NCI-H526 treated with DMSO at 0.1 percent for 48 hours (cell line): ENCODE results near the gene TPPP3.
"Not testable (repeated sequence)": the region's sequence is repeated elsewhere in the genome, so short reads cannot be mapped to it uniquely, and the experiment has no call there.

Source experiments
- DNase-seq: peaks from one replicate; lab custom pipeline; 2025; lab: John Stamatoyannopoulos, UW

Gene TPPP3

GRCh38 chr16:67389911-67390815 lies 3.1 kb downstream of the TPPP3 start:
- DNase-seq, result no peak

- no peak for DNase-seq
Measured at GRCh38 chr16:67388591-67388990, 4.7 kb downstream of the TPPP3 start.

- no peak for DNase-seq
Measured at GRCh38 chr16:67388191-67388590, 5.1 kb downstream of the TPPP3 start.

GRCh38 chr16:67387479-67388079 lies 5.7 kb downstream of the TPPP3 start:
- no peak for DNase-seq

DNA sequence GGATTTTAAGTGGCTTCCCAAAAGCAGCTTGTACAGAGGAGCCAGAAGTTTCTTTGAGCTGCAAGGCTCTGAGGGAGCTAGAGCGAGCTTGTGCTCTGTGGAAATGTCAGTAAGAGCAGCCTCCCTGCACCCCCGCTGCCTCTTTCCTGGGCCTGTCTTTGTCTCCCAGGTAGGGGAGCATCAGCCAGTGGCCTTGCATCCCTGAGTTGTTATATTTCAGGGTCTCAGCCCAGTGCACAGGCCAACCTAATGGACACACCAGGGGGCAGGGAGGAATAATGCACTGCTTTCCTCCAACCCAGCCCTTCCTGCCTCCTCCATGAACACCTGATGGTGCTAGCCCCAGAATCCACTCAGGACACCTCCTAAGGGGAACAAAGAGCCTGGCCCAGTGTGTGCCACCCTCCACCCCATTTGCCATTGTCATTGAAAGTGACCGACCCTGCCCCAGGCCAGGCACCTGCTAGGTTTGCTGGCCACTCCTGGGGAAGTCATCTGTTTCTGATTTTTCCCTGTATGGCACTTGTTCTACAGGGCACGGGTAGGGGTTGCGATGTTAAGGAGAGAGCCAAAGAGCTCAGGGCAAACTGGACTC lies 6.3 kb downstream of the TPPP3 start:
- DNase-seq, result no peak

- DNase-seq, result no peak
Measured at GRCh38 chr16:67384778-67385510, 8.4 kb downstream of the TPPP3 start.

DNA sequence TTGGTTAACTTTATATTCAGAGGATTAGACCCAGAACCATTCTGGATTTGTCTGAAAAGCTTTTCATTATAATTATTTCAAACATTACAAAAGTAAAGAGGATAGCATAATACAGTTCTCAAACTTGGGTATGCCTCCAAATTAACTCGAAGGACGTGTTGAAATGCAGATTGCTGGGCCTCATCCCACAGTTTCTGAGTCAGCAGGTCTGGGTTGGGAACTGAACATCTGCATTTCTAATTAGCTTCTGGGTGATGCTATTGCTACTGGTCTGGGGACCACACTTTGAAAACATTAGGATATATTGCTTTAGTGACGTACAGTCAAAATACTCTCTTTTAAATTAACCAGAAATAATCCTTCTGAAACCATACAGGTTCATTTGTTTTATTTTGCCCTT lies 10.0 kb downstream of the TPPP3 start:
- DNase-seq, result no peak

- no peak for DNase-seq
Measured at GRCh38 chr16:67378642-67379041, 14.7 kb downstream of the TPPP3 start.

- DNase-seq, result not testable (repeated sequence)
Measured at GRCh38 chr16:67376012-67376411, 17.3 kb downstream of the TPPP3 start.

DNA sequence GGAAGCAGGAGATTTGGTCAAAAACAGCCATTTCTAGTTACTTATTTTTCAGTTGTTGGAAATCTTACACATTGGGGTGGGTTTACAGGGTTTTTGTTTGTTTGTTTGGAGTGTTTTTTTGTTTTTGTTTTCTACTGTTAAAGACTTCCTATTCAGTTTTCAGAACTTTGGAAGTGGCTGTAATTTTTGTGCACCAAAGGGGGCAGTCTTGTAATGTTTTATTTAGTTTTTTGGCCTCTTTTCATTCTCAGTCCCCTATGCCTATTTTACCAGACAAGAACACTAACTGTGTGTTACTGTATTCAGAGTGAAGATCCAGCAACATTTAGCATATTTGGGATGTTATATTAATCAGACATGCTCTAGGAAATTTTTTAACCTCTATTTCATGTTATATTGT lies 20.6 kb downstream of the TPPP3 start:
- peak; percentile 11 for DNase-seq

DNA sequence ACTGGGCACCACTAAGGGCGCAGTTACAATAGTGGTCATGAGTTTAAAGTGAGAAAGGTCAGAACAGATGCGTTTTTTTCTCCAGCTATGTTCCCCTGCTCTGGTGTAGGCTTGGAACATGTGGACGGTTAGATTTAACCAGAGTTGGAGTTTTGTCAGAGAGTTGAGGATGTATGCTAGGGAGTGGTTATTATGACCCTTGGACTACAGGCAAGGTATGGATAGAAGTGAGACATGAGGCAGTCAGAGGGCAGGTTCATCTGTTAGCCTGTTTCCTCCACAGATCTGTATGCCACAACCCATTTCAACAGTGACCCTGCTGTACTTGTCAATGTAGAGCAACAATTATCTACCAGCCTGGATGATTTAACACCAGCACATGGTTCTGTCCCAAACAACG lies 22.6 kb downstream of the TPPP3 start:
- DNase-seq, result no peak

DNA sequence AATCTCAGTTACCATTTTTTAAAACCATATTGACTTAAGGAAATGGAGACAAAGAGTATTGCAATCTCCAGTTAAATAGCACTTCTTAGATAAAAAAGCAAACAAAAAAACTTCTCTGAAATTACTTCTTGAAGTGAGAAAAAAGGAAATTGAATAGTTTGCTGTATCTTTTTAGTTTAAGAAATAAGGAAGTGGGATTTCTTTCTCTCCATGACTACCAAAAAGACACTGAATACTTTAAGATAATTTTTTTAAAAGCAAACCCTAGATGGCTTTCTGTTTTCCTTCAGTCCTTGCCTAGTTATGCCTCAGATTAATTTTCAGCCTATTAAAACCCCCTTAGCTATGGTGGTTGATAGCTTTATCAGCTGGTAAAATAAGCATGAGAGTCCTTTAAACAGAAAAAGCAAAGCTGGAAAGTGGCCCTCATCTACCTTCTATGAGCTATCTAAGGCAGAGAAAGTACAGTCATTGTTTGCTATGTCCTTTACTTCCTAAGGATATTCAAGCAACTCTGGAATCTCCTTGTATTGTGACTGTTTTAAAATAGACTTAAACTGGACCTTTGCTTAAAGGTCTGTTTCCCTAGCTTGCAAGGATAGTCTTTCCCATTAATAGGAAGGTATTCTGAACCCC lies 28.6 kb downstream of the TPPP3 start:
- no peak for DNase-seq

GRCh38 chr16:67361038-67361437 lies 32.3 kb downstream of the TPPP3 start:
- no peak for DNase-seq

GRCh38 chr16:67359540-67360269 lies 33.6 kb downstream of the TPPP3 start:
- DNase-seq, result not testable (repeated sequence)

GRCh38 chr16:67357561-67357960 lies 35.7 kb downstream of the TPPP3 start:
- DNase-seq, result no peak

DNA sequence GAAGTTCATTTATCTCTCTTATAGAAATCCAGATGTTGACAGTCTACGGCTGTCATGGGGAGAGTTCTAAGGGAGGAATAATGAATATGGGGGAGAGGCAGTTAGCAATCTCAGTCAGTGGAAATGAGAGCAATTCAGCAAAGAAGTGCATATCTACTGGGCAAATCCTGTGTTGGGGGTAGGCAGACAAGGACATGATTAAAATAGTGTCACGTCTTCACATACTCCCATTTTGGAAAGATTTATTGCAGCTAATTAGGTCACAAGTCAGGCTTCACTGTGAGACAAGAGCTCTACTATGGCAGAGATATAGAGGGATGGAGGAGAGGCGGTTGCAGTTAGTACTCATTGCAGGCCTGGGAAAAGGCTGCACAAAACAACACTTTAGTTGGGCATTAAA lies 36.9 kb downstream of the TPPP3 start:
- DNase-seq, result no peak

DNA sequence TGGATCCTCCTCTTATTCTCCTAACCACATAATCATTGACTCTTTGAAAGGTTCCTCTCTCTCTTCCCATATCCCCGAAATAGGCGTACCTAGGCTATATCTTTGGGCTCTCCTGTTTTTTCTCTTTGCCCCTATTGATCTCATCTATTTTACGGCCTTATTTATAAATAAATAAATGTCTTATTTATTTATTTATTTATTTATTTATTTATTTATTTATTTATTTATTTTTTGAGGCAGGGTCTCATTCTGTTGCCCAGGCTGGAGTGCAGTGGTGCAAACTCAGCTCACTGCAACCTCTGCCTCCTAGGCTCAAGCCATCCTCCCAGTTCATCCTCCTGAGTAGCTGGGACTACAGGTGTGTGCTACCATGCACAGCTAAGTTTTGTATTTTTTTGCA lies 40.8 kb downstream of the TPPP3 start:
- not testable (repeated sequence) for DNase-seq

- no peak for DNase-seq
Measured at GRCh38 chr16:67350324-67350723, 43.0 kb downstream of the TPPP3 start.

DNA sequence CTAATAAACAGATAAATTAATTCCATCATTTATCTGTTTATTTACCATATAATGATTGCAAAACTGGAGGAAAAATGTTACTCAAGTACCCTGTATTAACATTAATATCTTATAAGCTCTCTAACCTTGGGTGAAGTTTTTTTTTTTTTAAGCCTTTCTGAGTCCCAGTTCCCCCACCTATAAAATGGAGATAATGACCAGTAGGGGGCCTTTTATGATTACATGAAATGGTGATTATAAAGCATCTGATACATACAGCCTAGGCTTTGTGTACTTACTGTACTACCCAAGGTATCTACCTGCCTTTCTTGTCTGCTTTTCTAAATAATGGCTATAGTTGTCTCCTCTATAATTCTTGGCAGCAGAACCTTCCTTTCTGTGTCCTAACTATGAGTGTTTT lies 44.1 kb downstream of the TPPP3 start:
- DNase-seq, result peak; percentile 7

DNA sequence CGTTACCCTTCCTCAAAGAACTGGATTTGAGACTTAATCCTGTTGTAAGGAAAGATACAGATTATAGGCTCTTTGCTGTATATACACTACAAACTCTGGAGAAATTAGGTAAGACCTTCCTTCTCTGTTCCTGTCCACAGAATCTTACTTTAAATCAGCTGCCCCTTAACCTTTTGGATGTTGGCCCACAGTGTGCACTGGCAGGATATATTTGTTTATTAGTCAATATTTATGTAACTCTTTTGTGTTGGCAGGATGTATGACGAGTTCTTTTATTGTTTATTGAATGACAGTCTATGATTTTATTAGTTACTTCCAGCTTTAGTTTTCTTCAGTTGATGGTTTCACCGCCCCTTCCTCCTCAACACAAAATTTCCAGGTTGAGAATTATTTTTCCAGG lies 47.0 kb downstream of the TPPP3 start:
- no peak for DNase-seq

DNA sequence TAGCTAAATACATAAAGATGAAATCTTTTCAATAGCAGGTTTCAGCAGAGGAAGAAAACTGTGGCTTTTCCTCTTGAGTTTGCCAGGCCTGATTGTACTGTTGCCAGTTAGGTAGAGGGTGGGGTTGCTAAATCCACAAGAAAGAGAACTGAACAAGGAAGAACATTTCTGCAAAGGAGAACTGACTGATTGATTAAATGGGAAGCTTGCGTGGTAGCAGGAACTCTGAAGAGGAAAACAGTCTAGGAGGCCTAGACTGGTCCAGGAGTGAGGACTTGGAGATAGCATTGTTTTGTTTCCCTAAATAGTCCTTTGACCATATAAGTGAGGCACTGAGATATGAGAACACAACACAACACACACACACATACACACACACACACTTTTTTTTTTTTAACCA lies 47.9 kb downstream of the TPPP3 start:
- no peak for DNase-seq
